ENCODE data around the gene TRAPPC6A. TPM values are rescaled to one million over a fixed set of nuclear protein-coding genes. Genes with fewer than 3 reads are reported as not detected.

The TRAPPC6A gene
- total RNA-seq, 1 experiment from 2014 or later, result 59.9 TPM

GRCh38 chr19:45126654-45127053, 51.4 kb downstream of the TRAPPC6A start:
- H4K91ac ChIP-seq (ENCODE audit: insufficient read length, low read depth, low read length), result no peak overlapping the region
- H3K23ac ChIP-seq (ENCODE audit: insufficient read length, low read depth, low read length), result no peak overlapping the region
- H4K20me1 ChIP-seq (ENCODE audit: control insufficient read depth, insufficient read depth, insufficient read length), result no peaks in the 10 kb centered on the region
- H3K79me1 ChIP-seq (ENCODE audit: insufficient read depth, low read depth, low read length, poor library complexity, severe bottlenecking), result peaks cover 6% of the 10 kb centered on the region
- no peaks in the 10 kb centered on the region; the same call in 1 of the 2 replicates for H3K79me2 ChIP-seq (ENCODE audit: insufficient read depth, low read length)
- H3K9ac ChIP-seq (ENCODE audit: extremely low read depth, insufficient read length, low read length), result no peak overlapping the region
- no peaks in the 10 kb centered on the region for H3K27me3 ChIP-seq (ENCODE audit: insufficient read depth, low read length)
- no peak overlapping the region for H3T11ph ChIP-seq (ENCODE audit: low read length)
- no peaks in the 10 kb centered on the region for H3K9me3 ChIP-seq (ENCODE audit: control insufficient read depth, low read depth, low read length)
- no peak overlapping the region for H3K56ac ChIP-seq (ENCODE audit: insufficient read length, low read depth, low read length)
- no peak overlapping the region for H4K5ac ChIP-seq (ENCODE audit: insufficient read length, low read depth, low read length)
- no peak for DNase-seq
- H3K4me2 ChIP-seq (ENCODE audit: insufficient read depth, insufficient read length, low read length), result no peak overlapping the region
- H4K8ac ChIP-seq (replicated peaks; ENCODE audit: insufficient read length, low read depth, low read length), result no peak overlapping the region
- H3K27me3 Mint-ChIP-seq (ENCODE audit: low read depth), result no peaks in the 10 kb centered on the region
- no peak overlapping the region for H2AK5ac ChIP-seq (ENCODE audit: insufficient read length, low read length)
- H3K4me1 Mint-ChIP-seq, result peaks cover 19 to 29% of the 10 kb centered on the region in 2 experiments
- peaks cover 4% of the 10 kb centered on the region for H3K23me2 ChIP-seq (ENCODE audit: insufficient read length, low read depth, low read length, poor library complexity, severe bottlenecking)
- H3K14ac ChIP-seq (ENCODE audit: insufficient read depth, low read length), result no peak overlapping the region
- H3K4me3 Mint-ChIP-seq, result no peak overlapping the region
- H2BK120ac ChIP-seq (ENCODE audit: low read depth, low read length, poor library complexity, severe bottlenecking), result no peak overlapping the region
- H2BK5ac ChIP-seq (ENCODE audit: insufficient read length, low read length), result no peak overlapping the region
- H3K27ac ChIP-seq (ENCODE audit: insufficient read length, low read depth, low read length), result no peak overlapping the region
- no peak overlapping the region for H2AFZ ChIP-seq (ENCODE audit: low read length)
- no peaks in the 10 kb centered on the region; the same call in 1 of the 2 replicates for H3K4me1 ChIP-seq (ENCODE audit: insufficient read depth, low read length)
- no peak overlapping the region for H3K18ac ChIP-seq (ENCODE audit: insufficient read length, low read depth, low read length)
- H3K4ac ChIP-seq (ENCODE audit: low read depth, low read length), result no peak overlapping the region
- H2BK15ac ChIP-seq (ENCODE audit: low read depth, low read length), result no peak overlapping the region
- no peak overlapping the region for H2BK20ac ChIP-seq (ENCODE audit: low read depth, low read length, poor library complexity, severe bottlenecking)
- H3K9me3 Mint-ChIP-seq, result no peaks in the 10 kb centered on the region
- H3K27ac Mint-ChIP-seq, result no peak overlapping the region
- H3K36me3 Mint-ChIP-seq (ENCODE audit: insufficient read depth in 1 of 3, low read depth in 3 of 3), result no peaks in the 10 kb centered on the region; a peak in 2 of 7 replicates
- no peak for TF ChIP-seq CTCF (conservative IDR thresholded peaks at IDR 0.05)
- no CpG with 5 or more reads among the region's 7 CpGs for WGBS (ENCODE audit: extremely low coverage, insufficient read length, low lambda C conversion rate)
- no peak overlapping the region for H2BK12ac ChIP-seq (ENCODE audit: insufficient read length, low read depth, low read length)

Measured in H9 (cell line).